ENCODE data around the gene SLFN12L. TPM values are rescaled to one million over a fixed set of nuclear protein-coding genes. Genes with fewer than 3 reads are reported as not detected.

Gene SLFN12L
- polyA plus RNA-seq, 1 of the 3 experiments (the other 2 are of a cell fraction) = not detected

GRCh38 chr17:35541434-35541833 lies 4.0 kb upstream of the SLFN12L start (continued):
- TF ChIP-seq ZBTB33 (IDR thresholded peaks at IDR 0.05; ENCODE audit: borderline replicate concordance, low read depth) = no peak
- no peak for TF ChIP-seq SIN3A (IDR thresholded peaks at IDR 0.05; ENCODE audit: borderline replicate concordance, low read depth, low read length)
- no peak for TF ChIP-seq NFIC (IDR thresholded peaks at IDR 0.05; ENCODE audit: borderline replicate concordance)
- TF ChIP-seq FOXM1 (IDR thresholded peaks at IDR 0.05; ENCODE audit: low read depth) = no peak
- TF ChIP-seq GABPA (IDR thresholded peaks at IDR 0.05; ENCODE audit: low read depth) = no peak
- TF ChIP-seq MAX (IDR thresholded peaks at IDR 0.05; ENCODE audit: low read depth) = no peak
- no peak for TF ChIP-seq SMC3 (IDR thresholded peaks at IDR 0.05; ENCODE audit: low read depth, low read length)

- Histone ChIP-seq H4K20me1 (ENCODE audit: insufficient read depth) (no peaks in the 10 kb centered on the region), H3K4me3 (ENCODE audit: low read depth in 2 of 2, low read length in 1 of 2) (peak overlapping the region; percentile 32 to 56), H3K4me1 (ENCODE audit: control insufficient read depth in 1 of 2, insufficient read depth in 2 of 2, low read depth in 1 of 2, low read length in 1 of 2) (no peaks in the 10 kb centered on the region), H3K79me2 (ENCODE audit: insufficient read depth) (no peaks in the 10 kb centered on the region), H3K9me2 (no peaks in the 10 kb centered on the region), H2AFZ (ENCODE audit: low read depth) (peak overlapping the region; percentile 81), H3K27ac (ENCODE audit: low read depth in 2 of 2, low read length in 1 of 2) (no peak overlapping the region), H3K4me2 (peak overlapping the region; percentile 77), H3K9ac (no peak overlapping the region; the same call in 1 of the 2 replicates), H3K36me3 (replicated peaks in 1 of 2; ENCODE audit: control insufficient read depth in 1 of 2, insufficient read depth in 2 of 2, low read length in 1 of 2) (no peaks in the 10 kb centered on the region), H3K9me3 (no peaks in the 10 kb centered on the region), H3F3A (replicated peaks; ENCODE audit: insufficient read depth) (peaks cover 5% of the 10 kb centered on the region), H3K27me3 (ENCODE audit: insufficient read depth) (peaks cover 17% of the 10 kb centered on the region; the same call in 1 of the 2 replicates)
- no peak for DNase-seq
- ChIA-PET POLR2A (no interaction called here), CTCF (interaction anchor here (0.9 to 8.9 kb wide), 3 partner anchors 9 to 228 kb away, joined by 3 to 118 read pairs (median 29); no protein-coding TSS in a partner anchor)
- TF ChIP-seq ELF1 (IDR thresholded peaks at IDR 0.05) = no peak
- TF ChIP-seq SIN3A (IDR thresholded peaks at IDR 0.05; ENCODE audit: borderline replicate concordance, low read depth, low read length) = no peak
- TF ChIP-seq GATA2 (CRISPR knock-in tag; IDR thresholded peaks at IDR 0.05) = no peak
- TF ChIP-seq CHD2 (IDR thresholded peaks at IDR 0.05; ENCODE audit: low read length, partially characterized antibody) = no peak
- 25% methylated on average over 8 of the region's 8 CpGs for WGBS (ENCODE audit: low lambda C conversion rate)
Measured at GRCh38 chr17:35540589-35541404, 3.3 kb upstream of the SLFN12L start.

GRCh38 chr17:35539659-35540026 lies 2.2 kb upstream of the SLFN12L start:
- ChIA-PET POLR2A (no interaction called here), CTCF (interaction anchor here (0.5 to 8.9 kb wide), 35 partner anchors 10 to 1121 kb away, joined by 3 to 118 read pairs (median 4); partner anchors contain the start of gene SLFN14)
- no peak for DNase-seq
- Histone ChIP-seq H3K4me3 (ENCODE audit: low read depth in 2 of 2, low read length in 1 of 2) (peak overlapping the region in 1 of 2 experiments; percentile 28; a peak in 1 of 4 replicates), H3K27ac (ENCODE audit: low read depth in 2 of 2, low read length in 1 of 2) (no peak overlapping the region), H4K20me1 (ENCODE audit: insufficient read depth) (no peaks in the 10 kb centered on the region), H3K36me3 (replicated peaks in 1 of 2; ENCODE audit: control insufficient read depth in 1 of 2, insufficient read depth in 2 of 2, low read length in 1 of 2) (no peaks in the 10 kb centered on the region), H3K4me1 (ENCODE audit: control insufficient read depth in 1 of 2, insufficient read depth in 2 of 2, low read depth in 1 of 2, low read length in 1 of 2) (no peaks in the 10 kb centered on the region), H3K4me2 (0 out of 2 replicates have a peak overlapping the region, but pooled peaks have one; percentile 2), H3F3A (replicated peaks; ENCODE audit: insufficient read depth) (peaks cover 5% of the 10 kb centered on the region), H3K27me3 (ENCODE audit: insufficient read depth) (peaks cover 24% of the 10 kb centered on the region), H3K9me3 (no peaks in the 10 kb centered on the region), H3K79me2 (ENCODE audit: insufficient read depth) (no peaks in the 10 kb centered on the region), H3K9ac (no peak overlapping the region), H2AFZ (ENCODE audit: low read depth) (peak overlapping the region; percentile 29; the same call in 1 of the 2 replicates), H3K9me2 (no peaks in the 10 kb centered on the region)
- no peak for TF ChIP-seq SIN3A (IDR thresholded peaks at IDR 0.05; ENCODE audit: borderline replicate concordance, low read depth, low read length)
- TF ChIP-seq EP300 (IDR thresholded peaks at IDR 0.05; ENCODE audit: borderline replicate concordance in 1 of 2, low read depth in 1 of 2, low read length in 1 of 2) = no peak
- TF ChIP-seq MXI1 (IDR thresholded peaks at IDR 0.05; ENCODE audit: low read depth, low read length) = no peak
- no peak for TF ChIP-seq PBX3 (IDR thresholded peaks at IDR 0.05)
- no peak for TF ChIP-seq POLR2AphosphoS5 (IDR thresholded peaks at IDR 0.05; ENCODE audit: low read depth, low read length)
- TF ChIP-seq, protein P1, sequence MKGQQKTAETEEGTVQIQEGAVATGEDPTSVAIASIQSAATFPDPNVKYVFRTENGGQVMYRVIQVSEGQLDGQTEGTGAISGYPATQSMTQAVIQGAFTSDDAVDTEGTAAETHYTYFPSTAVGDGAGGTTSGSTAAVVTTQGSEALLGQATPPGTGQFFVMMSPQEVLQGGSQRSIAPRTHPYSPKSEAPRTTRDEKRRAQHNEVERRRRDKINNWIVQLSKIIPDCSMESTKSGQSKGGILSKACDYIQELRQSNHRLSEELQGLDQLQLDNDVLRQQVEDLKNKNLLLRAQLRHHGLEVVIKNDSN (IDR thresholded peaks at IDR 0.05; ENCODE audit: borderline replicate concordance, low read depth) = no peak
- no peak for TF ChIP-seq REST (IDR thresholded peaks at IDR 0.05; ENCODE audit: low read depth, low read length)
- TF ChIP-seq RXRA (IDR thresholded peaks at IDR 0.05; ENCODE audit: borderline replicate concordance, low read depth) = no peak
- 33% methylated on average over 5 of the region's 5 CpGs for WGBS (ENCODE audit: low lambda C conversion rate)
